ENCODE data around the gene DOCK9. TPM values are rescaled to one million over a fixed set of nuclear protein-coding genes. Genes with fewer than 3 reads are reported as not detected.

Gene DOCK9
- total and polyA plus RNA-seq, 2 donors (not counting 3 experiments of a cell fraction or from before 2014, with no cell fraction given), result 147 to 323 TPM

DNA sequence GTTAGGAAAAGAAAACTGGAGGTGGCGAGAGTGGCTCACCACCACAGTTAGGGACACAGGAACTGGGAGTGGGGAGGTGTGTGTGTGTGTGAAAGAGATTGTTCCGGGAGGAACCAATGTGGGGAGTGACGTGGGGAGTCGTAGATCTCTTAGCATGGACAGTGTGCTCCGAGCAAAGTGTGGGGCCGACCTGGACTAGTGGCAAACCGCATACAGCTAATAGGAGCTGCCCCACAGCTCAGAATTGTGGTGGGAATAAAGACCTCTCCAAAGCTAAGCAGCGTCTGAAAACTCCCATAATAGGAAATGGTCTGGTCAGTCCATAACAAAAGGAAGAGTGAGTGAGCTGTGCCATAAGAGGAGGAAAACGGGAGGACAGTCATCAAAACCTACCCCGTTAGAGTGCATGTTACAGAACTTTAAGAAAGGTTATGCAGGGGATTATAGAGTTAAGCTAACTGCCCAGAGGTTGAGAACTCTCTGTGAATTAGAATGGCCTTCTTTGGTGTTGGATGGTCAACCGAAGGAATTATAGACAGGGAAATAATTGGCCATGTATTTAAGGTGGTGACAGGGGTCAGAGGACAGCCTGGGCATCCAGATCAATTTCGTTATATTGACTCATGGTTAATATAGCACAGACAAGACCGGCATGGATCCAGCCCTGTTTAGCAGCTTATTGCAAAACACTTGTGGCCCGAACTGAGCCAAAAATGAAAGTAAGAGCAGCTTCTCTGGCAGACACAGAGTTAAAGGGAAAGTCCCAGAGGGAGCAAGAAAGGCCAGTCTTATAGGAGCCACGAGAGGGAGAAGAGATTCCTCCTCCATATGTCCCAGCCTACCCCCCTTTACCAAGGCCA lies 216.5 kb downstream of the DOCK9 start:
- DNase-seq (ENCODE audit: low read depth, low spot score), result no peak
- Histone ChIP-seq H3K27me3 (ENCODE audit: control insufficient read depth in 2 of 2, insufficient read depth in 2 of 2, low read length in 2 of 2) (peaks cover 2 to 14% of the 10 kb centered on the region in 2 experiments), H3K9me3 (replicated peaks; ENCODE audit: control insufficient read depth, insufficient read depth, low read length) (no peaks in the 10 kb centered on the region), H3K4me2 (ENCODE audit: insufficient read depth, low read length) (no peak overlapping the region), H3K4me1 (ENCODE audit: control insufficient read depth, extremely low read depth, insufficient read depth, low read length) (no peaks in the 10 kb centered on the region), H3K27ac (ENCODE audit: insufficient read depth, low read depth, low read length) (no peak overlapping the region), H3K36me3 (ENCODE audit: control insufficient read depth in 2 of 2, extremely low read depth in 1 of 2, insufficient read depth in 2 of 2, low read length in 2 of 2) (no peaks in the 10 kb centered on the region), H4K20me1 (replicated peaks; ENCODE audit: control insufficient read depth, extremely low read depth, insufficient read depth, low read length) (no peaks in the 10 kb centered on the region), H3K79me2 (ENCODE audit: control insufficient read depth, insufficient read depth, low read length) (no peaks in the 10 kb centered on the region), H2AFZ (ENCODE audit: low read depth, low read length) (no peak overlapping the region), H3K9ac (replicated peaks; ENCODE audit: extremely low read depth, insufficient read depth, low read length) (no peak overlapping the region), H3K4me3 (replicated peaks in 1 of 3; ENCODE audit: insufficient read depth in 1 of 3, low read depth in 1 of 3, low read length in 3 of 3) (no peak overlapping the region), H3K9me1 (replicated peaks; ENCODE audit: control insufficient read depth, extremely low read depth, insufficient read depth, low read length) (no peaks in the 10 kb centered on the region)
- CTCF ChIA-PET, result no interaction called here
- dilution Hi-C loops (cut with MboI; ENCODE audit: extremely low pct_ligation_motif_present, low sequenced_read_pairs), result no loop called here
- TF ChIP-seq POLR2AphosphoS5 (IDR thresholded peaks at IDR 0.05; ENCODE audit: insufficient read depth, low read depth, low read length) (no peak), EZH2 (IDR thresholded peaks at IDR 0.05; ENCODE audit: borderline replicate concordance, low read depth, low read length, severe bottlenecking) (no peak), GATA2 (IDR thresholded peaks at IDR 0.05; ENCODE audit: insufficient read depth, insufficient read length, low read depth, low read length) (no peak), JUN (IDR thresholded peaks at IDR 0.05; ENCODE audit: borderline replicate concordance, insufficient read depth, insufficient read length, low read depth) (no peak), POLR2A (IDR thresholded peaks at IDR 0.05; ENCODE audit: low read depth, low read length) (no peak), MYC (IDR thresholded peaks at IDR 0.05; ENCODE audit: low read depth, low read length) (no peak), FOS (IDR thresholded peaks at IDR 0.05; ENCODE audit: borderline replicate concordance, insufficient read depth, low read length) (no peak)
- TF ChIP-seq, protein P1, sequence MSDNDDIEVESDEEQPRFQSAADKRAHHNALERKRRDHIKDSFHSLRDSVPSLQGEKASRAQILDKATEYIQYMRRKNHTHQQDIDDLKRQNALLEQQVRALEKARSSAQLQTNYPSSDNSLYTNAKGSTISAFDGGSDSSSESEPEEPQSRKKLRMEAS (IDR thresholded peaks at IDR 0.05; ENCODE audit: insufficient read depth, insufficient read length), result no peak
- TF ChIP-seq, protein P2, sequence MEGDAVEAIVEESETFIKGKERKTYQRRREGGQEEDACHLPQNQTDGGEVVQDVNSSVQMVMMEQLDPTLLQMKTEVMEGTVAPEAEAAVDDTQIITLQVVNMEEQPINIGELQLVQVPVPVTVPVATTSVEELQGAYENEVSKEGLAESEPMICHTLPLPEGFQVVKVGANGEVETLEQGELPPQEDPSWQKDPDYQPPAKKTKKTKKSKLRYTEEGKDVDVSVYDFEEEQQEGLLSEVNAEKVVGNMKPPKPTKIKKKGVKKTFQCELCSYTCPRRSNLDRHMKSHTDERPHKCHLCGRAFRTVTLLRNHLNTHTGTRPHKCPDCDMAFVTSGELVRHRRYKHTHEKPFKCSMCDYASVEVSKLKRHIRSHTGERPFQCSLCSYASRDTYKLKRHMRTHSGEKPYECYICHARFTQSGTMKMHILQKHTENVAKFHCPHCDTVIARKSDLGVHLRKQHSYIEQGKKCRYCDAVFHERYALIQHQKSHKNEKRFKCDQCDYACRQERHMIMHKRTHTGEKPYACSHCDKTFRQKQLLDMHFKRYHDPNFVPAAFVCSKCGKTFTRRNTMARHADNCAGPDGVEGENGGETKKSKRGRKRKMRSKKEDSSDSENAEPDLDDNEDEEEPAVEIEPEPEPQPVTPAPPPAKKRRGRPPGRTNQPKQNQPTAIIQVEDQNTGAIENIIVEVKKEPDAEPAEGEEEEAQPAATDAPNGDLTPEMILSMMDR (IDR thresholded peaks at IDR 0.05; ENCODE audit: extremely low read depth in 1 of 2, insufficient read depth in 1 of 2, low read depth in 1 of 2, low read length in 2 of 2), result no peak
- no TSS peak for BruUV-seq (replicated peaks)
- intact Hi-C loops (cut with micrococcal nuclease), result no loop called here
- POLR2A ChIA-PET, result no interaction called here
- FAIRE-seq, result no peak

Data from endothelial cell of umbilical vein (primary cell).